Measurements from ENCODE around the gene CD274.
"Not testable (repeated sequence)": the region's sequence is repeated elsewhere in the genome, so short reads cannot be mapped to it uniquely, and the experiment has no call there.

Gene CD274

DNA sequence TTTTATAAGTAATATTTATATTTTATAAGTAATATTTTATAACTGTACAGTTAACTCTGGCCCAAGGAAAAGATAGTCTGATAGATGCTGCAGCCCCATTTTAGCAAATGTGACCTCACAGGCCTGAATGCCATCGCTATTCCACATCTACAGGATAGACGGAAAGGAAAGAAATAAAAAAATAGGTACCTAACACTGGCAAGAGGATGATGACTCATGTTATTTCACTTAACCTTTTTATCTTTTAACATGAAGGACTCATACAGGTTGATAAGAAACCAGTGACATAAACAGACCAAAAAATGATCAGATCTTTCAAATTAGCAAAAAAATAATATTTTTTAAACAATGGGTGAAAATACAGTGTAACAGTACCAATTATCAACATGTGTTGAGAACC is 2.7 kb downstream of the CD274 start:
- TF ChIP-seq, protein P1, sequence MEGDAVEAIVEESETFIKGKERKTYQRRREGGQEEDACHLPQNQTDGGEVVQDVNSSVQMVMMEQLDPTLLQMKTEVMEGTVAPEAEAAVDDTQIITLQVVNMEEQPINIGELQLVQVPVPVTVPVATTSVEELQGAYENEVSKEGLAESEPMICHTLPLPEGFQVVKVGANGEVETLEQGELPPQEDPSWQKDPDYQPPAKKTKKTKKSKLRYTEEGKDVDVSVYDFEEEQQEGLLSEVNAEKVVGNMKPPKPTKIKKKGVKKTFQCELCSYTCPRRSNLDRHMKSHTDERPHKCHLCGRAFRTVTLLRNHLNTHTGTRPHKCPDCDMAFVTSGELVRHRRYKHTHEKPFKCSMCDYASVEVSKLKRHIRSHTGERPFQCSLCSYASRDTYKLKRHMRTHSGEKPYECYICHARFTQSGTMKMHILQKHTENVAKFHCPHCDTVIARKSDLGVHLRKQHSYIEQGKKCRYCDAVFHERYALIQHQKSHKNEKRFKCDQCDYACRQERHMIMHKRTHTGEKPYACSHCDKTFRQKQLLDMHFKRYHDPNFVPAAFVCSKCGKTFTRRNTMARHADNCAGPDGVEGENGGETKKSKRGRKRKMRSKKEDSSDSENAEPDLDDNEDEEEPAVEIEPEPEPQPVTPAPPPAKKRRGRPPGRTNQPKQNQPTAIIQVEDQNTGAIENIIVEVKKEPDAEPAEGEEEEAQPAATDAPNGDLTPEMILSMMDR (IDR thresholded peaks at IDR 0.05; ENCODE audit: low read depth, low read length), result no peak
- no peak for DNase-seq (ENCODE audit: low read depth in 2 of 2)
- H3K4me3 ChIP-seq (replicated peaks in 1 of 2; ENCODE audit: low read depth in 2 of 2, low read length in 2 of 2), result no peak overlapping the region

DNA sequence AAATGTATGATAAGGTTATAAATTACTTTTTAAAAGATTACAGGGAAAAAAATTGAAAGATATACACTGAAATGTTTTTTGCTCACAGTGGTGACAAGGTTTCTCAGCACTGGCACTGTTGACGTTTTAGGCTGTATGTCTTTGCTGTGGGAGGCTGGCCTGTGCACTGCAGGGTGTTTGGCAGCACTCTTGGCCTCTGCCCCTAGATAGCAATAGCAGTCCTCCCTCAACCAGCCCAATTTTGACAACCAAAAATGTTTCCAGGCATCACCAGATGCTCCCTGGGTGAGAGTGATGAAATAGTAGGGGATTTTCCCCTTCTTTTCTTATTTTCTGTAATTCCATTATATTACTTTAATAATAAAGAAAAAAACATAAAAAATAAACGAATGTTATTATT is 3.3 kb downstream of the CD274 start:
- no peak overlapping the region for H3K4me3 ChIP-seq (replicated peaks in 1 of 2; ENCODE audit: low read depth in 2 of 2, low read length in 2 of 2)
- TF ChIP-seq, protein P1 (IDR thresholded peaks at IDR 0.05; ENCODE audit: low read depth, low read length), result no peak
- peak in 1 of 2 donors; percentile 58 for DNase-seq (ENCODE audit: low read depth in 2 of 2)

GRCh38 chr9:5455181-5455580 is 4.8 kb downstream of the CD274 start:
- H3K4me3 ChIP-seq (replicated peaks in 1 of 2; ENCODE audit: low read depth in 2 of 2, low read length in 2 of 2), result no peak overlapping the region
- TF ChIP-seq, protein P1 (IDR thresholded peaks at IDR 0.05; ENCODE audit: low read depth, low read length), result no peak
- DNase-seq (ENCODE audit: low read depth in 2 of 2), result peak; percentile 48 to 80

GRCh38 chr9:5459289-5459829 is 9.0 kb downstream of the CD274 start:
- peak; percentile 30 to 58 for DNase-seq (ENCODE audit: low read depth in 2 of 2)
- H3K4me3 ChIP-seq (replicated peaks in 1 of 2; ENCODE audit: low read depth in 2 of 2, low read length in 2 of 2), result no peak overlapping the region
- TF ChIP-seq, protein P1 (IDR thresholded peaks at IDR 0.05; ENCODE audit: low read depth, low read length), result no peak

DNA sequence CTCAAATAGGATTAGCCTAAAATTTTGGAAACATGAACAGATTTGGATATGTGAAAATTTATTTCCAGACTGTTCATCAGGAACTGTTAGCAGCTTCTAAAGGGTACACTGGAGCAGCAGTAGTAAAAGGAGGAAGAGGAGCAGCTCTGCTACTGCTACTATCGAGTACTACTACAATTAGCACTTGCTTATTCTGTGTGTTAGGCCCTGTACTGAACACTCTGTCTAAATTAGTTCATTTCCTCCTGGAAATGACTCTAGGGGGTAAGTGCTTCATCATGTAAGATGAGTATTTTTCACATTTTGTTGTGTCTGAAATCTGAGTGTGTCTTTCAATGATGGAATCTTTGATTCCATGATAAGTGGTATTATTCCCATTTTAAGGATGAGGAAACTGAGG is 9.8 kb downstream of the CD274 start:
- no peak overlapping the region for H3K4me3 ChIP-seq (replicated peaks in 1 of 2; ENCODE audit: low read depth in 2 of 2, low read length in 2 of 2)
- TF ChIP-seq, protein P1 (IDR thresholded peaks at IDR 0.05; ENCODE audit: low read depth, low read length), result no peak
- no peak for DNase-seq (ENCODE audit: low read depth in 2 of 2)

DNA sequence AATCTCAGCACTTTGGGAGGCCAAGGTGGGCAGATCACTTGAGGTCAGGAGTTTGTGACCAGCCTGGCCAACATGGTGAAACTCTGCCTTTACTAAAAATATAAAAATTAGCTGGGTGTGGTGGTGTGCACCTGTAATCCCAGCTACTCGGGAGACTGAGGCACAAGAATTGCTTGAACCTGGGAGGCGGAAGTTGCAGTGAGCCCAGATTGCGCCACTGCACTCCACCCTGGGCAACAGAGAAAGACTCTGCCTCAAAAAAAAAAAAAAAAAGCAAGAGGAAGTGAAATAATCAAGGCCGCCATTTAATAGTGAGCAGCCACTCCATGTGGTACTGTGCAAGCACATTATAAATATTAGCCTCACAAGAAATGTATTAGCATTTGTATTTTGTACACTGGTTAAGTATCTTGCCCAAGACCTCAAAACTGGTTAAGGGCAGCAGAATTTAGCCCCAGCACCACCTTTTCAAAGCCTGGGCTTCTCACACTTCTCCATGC is 14.5 kb downstream of the CD274 start:
- DNase-seq (ENCODE audit: low read depth in 2 of 2), result not testable (repeated sequence)

GRCh38 chr9:5466005-5466404 is 15.7 kb downstream of the CD274 start:
- TF ChIP-seq, protein P1 (IDR thresholded peaks at IDR 0.05; ENCODE audit: low read depth, low read length), result no peak
- no peak for DNase-seq (ENCODE audit: low read depth in 2 of 2)
- no peak overlapping the region for H3K4me3 ChIP-seq (replicated peaks in 1 of 2; ENCODE audit: low read depth in 2 of 2, low read length in 2 of 2)

More for the DNA sequence above, 14.5 kb downstream of the CD274 start:
- H3K4me3 ChIP-seq (replicated peaks in 1 of 2; ENCODE audit: low read depth in 2 of 2, low read length in 2 of 2), result not testable (repeated sequence)
